ENCODE measurements around the gene AKAP6.

GRCh38 chr14:32559590-32559989, 230.5 kb downstream of the AKAP6 start:
- no peak for TF ChIP-seq EZH2 (IDR thresholded peaks at IDR 0.05; ENCODE audit: insufficient read depth, low read length)
- no peak for TF ChIP-seq CTCF (IDR thresholded peaks at IDR 0.05; ENCODE audit: insufficient read depth, low read depth, low read length)
